Thymus (tissue), 11 donors: ENCODE results near the gene TMEM179. TPM values are rescaled to one million over a fixed set of nuclear protein-coding genes. Genes with fewer than 3 reads are reported as not detected.

Experiments
- DNase-seq, 9 donors: peaks; one replicate each; pipeline ENCODE4 v3.0.0-alpha.2; 2013; ENCODE audit warnings: low spot score in 9 of 9, low read depth in 6 of 9, missing footprints in 1 of 9
- H3K27ac ChIP-seq, 2 donors: one replicate each; pipeline ENCODE4 v1.5.1; 2013; ENCODE audit warnings: control low read depth in 1 of 2, low read depth in 1 of 2, low read length in 1 of 2, mild to moderate bottlenecking in 1 of 2, moderate library complexity in 1 of 2
- H3K27me3 ChIP-seq, 2 donors: one replicate each; pipeline ENCODE4 v1.5.1; 2013; ENCODE audit warnings: low read length in 1 of 2; ENCODE audit not compliant: control insufficient read depth in 2 of 2, insufficient read depth in 1 of 2
- H3K36me3 ChIP-seq, 2 donors: one replicate each; pipeline ENCODE4 v1.5.1; 2013; ENCODE audit warnings: low read length in 1 of 2, mild to moderate bottlenecking in 1 of 2, moderate library complexity in 1 of 2; ENCODE audit not compliant: control insufficient read depth in 2 of 2, insufficient read depth in 2 of 2
- H3K4me1 ChIP-seq, 2 donors: one replicate each; pipeline ENCODE4 v1.5.1; 2013; ENCODE audit warnings: low read length in 2 of 2; ENCODE audit not compliant: control insufficient read depth in 2 of 2, insufficient read depth in 2 of 2
- H3K4me3 ChIP-seq, 2 donors: one replicate each; pipeline ENCODE4 v1.5.1; 2013; ENCODE audit warnings: low read length in 2 of 2, control low read depth in 1 of 2, mild to moderate bottlenecking in 1 of 2
- H3K9me3 ChIP-seq, 2 donors: one replicate each; pipeline ENCODE4 v1.5.1; 2013; ENCODE audit warnings: low read length in 1 of 2, mild to moderate bottlenecking in 1 of 2; ENCODE audit not compliant: control insufficient read depth in 2 of 2, insufficient read depth in 1 of 2
- WGBS: extraction: QIAGEN DNeasy Blood & Tissue Kit; methylation state at CpG from one replicate; pipeline ENCODE4 v1.1.7; 2013; 5-methylcytosine and 5-hydroxymethylcytosine counted together
- polyA plus RNA-seq: library from polyadenylated mRNA; stranded (reverse); fragments of 200-250 nt; gene quantifications from one replicate; pipeline ENCODE4 v1.2.3, GENCODE V29; 2013
- total RNA-seq: library from RNA; stranded (reverse); fragments of 120-200 nt; gene quantifications from one replicate; pipeline ENCODE4 v1.2.4, GENCODE V29; 2013
- donor health status: healthy.

Gene TMEM179
- total and polyA plus RNA-seq, 2 donors: 0.09 to 0.23 TPM

DNA sequence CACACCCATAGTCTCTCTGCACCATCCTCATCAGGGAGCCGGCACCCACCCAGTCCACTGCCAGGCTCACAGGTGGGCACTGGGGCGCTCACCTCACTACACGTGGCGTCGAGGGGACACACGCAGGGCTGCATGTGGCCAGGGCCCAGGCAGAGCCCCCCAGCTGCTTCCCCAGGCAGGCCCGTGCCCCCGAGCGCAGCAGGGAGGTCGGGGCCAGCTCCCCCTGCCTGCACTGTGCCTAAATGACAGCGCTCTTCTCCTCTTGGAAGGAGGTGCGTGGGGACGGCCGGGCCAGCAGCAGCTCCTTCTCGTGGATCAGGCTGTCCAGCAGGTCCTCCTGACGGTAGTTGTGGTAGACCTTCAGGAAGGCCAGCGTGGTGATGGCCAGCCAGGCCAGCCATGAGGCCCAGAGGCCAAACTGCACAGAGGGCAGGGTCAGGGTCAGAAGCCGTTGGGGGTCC, 11.3 kb downstream of the TMEM179 start:
- Histone ChIP-seq H3K9me3 (peaks cover 0 to 1% of the 10 kb centered on the region in 2 donors), H3K27ac (no peak overlapping the region), H3K36me3 (no peaks in the 10 kb centered on the region), H3K4me3 (no peak overlapping the region), H3K4me1 (no peaks in the 10 kb centered on the region), H3K27me3 (no peaks in the 10 kb centered on the region)
- WGBS: 84% methylated on average over 18 of the region's 18 CpGs
- DNase-seq: no peak

DNA sequence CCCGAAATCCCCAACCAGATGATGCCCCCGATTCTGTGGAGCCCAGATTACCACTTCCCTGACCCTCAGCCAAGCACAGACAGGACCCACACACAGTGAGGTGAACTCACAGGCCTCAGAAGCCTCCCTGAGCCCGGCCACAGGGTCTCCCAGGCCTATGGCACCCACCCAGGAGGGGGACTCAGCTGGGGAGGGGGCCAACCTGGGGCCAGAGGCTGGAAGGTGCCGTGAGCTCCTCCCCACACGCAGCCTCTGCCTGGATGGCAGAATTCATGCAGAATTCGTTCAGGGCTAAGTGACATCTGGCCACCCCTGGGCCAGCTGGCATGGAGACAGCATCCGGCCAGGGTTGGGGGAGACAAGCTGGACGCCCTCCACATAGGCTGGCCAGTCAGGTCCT, 11.8 kb downstream of the TMEM179 start:
- Histone ChIP-seq H3K9me3 (peaks cover 0 to 1% of the 10 kb centered on the region in 2 donors), H3K27me3 (no peaks in the 10 kb centered on the region), H3K4me1 (no peaks in the 10 kb centered on the region), H3K4me3 (no peak overlapping the region), H3K27ac (no peak overlapping the region), H3K36me3 (no peaks in the 10 kb centered on the region)
- 82% methylated on average over 8 of the region's 8 CpGs for WGBS
- DNase-seq: no peak

DNA sequence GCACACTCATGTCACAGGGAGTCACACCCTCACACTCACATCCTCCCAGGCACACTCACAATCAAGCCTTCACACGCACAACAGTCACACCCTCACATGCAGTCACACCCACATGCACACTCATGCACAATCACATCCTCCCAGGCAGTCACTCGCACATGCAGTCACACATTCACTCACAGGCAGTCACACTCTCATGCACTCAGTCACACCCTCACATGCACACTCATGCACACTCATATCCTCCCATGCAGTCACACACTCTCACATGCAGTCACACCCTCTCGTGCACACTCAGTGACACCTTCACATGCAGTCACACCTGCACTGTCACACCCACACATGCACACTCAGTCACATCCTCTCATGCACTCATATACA, 12.3 kb downstream of the TMEM179 start:
- Histone ChIP-seq H3K27ac (no peak overlapping the region), H3K36me3 (no peaks in the 10 kb centered on the region), H3K9me3 (peaks cover 0 to 1% of the 10 kb centered on the region in 2 donors), H3K4me1 (no peaks in the 10 kb centered on the region), H3K4me3 (no peak overlapping the region), H3K27me3 (no peaks in the 10 kb centered on the region)
- 86% methylated on average over 3 of the region's 3 CpGs for WGBS
- DNase-seq: no peak

DNA sequence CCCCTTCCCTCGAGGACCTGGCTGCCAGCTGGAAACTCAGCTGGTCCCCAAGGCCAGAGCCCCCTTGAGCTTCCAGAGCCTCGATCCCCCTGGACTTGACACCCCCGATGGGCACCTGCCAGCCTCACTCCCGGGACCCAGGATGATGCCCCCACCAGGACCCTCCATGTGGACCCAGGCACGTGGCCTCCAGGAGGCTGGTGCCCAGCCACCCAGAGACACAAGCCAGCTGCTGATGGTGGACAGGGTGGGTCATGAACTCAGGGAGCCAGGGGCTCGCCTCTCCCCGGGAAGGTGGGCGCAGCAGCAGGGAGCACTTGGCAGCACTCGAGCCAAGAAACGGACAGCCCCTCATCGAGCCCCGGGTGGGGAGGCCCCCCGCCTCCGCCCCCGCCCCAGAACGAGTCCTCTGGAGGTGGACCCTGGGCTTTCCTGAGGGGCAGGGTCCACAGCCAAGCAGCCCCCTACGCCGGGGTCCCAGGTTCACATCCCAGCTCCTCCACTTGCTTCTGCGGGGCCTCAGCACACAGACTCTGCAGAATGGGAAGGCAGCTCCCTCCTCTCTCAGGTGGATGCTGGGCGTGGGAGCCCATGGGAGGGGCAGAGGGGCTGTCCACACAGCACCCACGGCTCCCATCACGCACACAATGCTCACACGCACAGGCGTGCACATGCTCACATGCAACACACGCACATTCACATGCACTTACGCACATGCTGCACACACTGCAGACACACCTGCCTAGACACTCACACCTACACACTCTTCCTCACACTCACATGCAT, 12.9 kb downstream of the TMEM179 start:
- WGBS: 91% methylated on average over 26 of the region's 26 CpGs
- Histone ChIP-seq H3K27ac (no peak overlapping the region), H3K9me3 (peaks cover 0 to 1% of the 10 kb centered on the region in 2 donors), H3K4me3 (no peak overlapping the region), H3K27me3 (no peaks in the 10 kb centered on the region), H3K4me1 (no peaks in the 10 kb centered on the region), H3K36me3 (no peaks in the 10 kb centered on the region)
- DNase-seq: no peak

DNA sequence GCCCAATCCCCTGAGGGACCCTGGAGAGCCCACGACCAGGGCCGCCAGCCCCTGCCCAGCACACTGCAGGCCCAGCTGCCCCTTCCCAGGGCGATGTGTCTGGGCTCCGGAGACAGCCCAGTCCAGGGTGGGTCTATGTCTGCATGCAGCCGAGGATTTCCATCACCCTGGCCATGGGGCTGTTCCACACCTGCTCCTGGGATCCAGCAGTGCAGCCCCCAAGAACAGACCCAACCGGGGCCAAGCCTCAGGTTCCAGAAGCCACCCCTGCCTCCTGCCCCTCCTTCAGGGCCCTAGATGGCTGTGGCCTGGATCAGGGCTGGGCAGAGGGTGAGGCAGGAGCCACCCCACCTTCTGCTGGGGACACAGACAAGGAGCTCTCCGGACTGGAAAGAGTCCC, 13.5 kb downstream of the TMEM179 start:
- no peak overlapping the region for H3K4me3 ChIP-seq
- H3K27ac ChIP-seq: no peak overlapping the region
- no peaks in the 10 kb centered on the region for H3K4me1 ChIP-seq
- no peaks in the 10 kb centered on the region for H3K27me3 ChIP-seq
- no peaks in the 10 kb centered on the region for H3K36me3 ChIP-seq
- no peak for DNase-seq
- H3K9me3 ChIP-seq: peaks cover 0 to 1% of the 10 kb centered on the region in 2 donors
- 82% methylated on average over 7 of the region's 7 CpGs for WGBS

DNA sequence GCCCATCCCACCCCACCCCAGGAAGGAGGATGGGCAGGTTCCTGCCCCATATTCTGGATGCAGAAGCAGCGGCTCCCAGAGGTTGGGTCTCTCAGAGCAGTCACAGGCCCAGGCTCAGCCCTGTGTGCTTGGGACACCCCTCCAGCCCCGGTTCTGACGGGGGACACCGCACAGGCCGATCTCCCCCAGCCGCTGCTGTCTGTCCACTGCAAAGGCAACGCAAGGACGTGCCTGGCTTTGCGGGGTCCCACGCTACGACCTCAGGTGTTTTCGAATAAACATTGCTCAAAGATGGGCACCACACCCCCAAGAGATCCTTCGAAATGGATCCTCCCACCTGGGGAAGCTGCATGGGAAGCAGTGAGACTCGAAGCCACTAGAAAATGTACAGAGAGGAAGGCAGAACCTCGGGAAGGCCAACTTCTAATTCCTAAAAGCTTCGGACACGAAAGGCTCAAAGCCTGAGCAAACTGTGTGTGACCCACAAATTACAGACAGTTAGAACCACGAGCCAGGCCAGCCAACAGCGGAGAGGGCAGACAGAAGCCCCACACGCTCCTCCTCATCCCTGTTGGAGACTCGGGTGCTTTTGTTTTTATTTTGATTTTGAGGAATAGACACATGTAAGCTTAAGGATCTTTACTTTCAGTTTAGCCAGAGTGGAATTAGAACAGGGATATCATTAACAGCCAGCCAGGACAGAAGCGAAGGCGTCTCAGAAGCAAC, 14.2 kb downstream of the TMEM179 start:
- no peaks in the 10 kb centered on the region for H3K36me3 ChIP-seq
- no peaks in the 10 kb centered on the region for H3K4me1 ChIP-seq
- H3K27ac ChIP-seq: no peak overlapping the region
- WGBS: 88% methylated on average over 23 of the region's 23 CpGs
- H3K4me3 ChIP-seq: no peak overlapping the region
- no peak for DNase-seq
- peaks cover 0 to 1% of the 10 kb centered on the region in 2 donors for H3K9me3 ChIP-seq
- H3K27me3 ChIP-seq: no peaks in the 10 kb centered on the region

DNA sequence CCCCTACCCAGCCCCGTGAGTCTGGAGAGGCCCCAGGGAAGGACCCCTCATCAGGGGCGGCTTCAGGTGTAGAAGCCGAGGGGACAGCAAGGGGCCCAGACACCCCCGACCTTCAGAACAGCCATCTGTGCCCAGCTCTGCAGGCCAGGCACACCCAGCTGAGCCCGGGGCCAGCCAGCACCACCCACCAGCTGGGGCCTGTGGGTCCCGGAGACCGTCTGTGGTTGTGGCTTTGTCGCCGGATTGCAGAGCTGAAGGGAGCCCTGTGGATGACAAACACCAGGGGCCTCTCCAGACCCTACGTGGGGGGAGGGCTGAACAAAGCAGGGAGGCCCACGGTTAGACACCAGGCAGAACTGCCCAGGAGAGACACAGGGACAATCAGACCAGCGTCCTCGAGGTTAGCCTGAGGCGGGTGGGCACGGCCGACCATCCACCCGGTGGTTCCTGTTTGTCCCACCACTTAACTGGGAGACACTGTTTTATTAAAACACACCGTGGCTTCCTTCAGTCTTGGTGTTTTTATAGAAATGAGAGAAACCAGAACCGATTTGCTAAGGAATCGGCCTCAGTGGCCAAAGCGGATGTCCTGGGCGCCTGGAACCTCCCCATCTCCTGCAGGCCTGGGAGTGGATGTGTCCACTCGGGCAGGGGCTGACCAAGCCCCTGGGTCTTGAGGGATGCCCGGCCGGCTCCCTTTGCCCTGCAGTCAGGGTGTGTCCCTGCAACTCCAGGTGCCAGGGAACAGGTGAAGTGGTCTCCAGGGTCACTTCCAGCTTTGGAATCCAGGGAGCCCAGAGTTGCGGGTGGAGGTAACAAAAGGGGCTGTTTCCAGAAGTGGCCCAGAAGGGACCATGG, 15.0 kb downstream of the TMEM179 start:
- 86% methylated on average over 26 of the region's 26 CpGs for WGBS
- no peak overlapping the region for H3K27ac ChIP-seq
- no peak for DNase-seq
- H3K36me3 ChIP-seq: no peaks in the 10 kb centered on the region
- H3K27me3 ChIP-seq: no peaks in the 10 kb centered on the region
- no peak overlapping the region for H3K4me3 ChIP-seq
- no peaks in the 10 kb centered on the region for H3K4me1 ChIP-seq
- H3K9me3 ChIP-seq: peaks cover 0 to 1% of the 10 kb centered on the region in 2 donors

GRCh38 chr14:104588066-104588857, 16.3 kb downstream of the TMEM179 start:
- H3K27ac ChIP-seq: no peak overlapping the region

More at GRCh38 chr14:104588066-104588857, 16.3 kb downstream of the TMEM179 start:
- WGBS: 92% methylated on average over 38 of the region's 38 CpGs
- H3K9me3 ChIP-seq: peaks cover 0 to 1% of the 10 kb centered on the region in 2 donors
- DNase-seq: no peak
- H3K4me1 ChIP-seq: no peaks in the 10 kb centered on the region
- H3K4me3 ChIP-seq: no peak overlapping the region
- no peaks in the 10 kb centered on the region for H3K36me3 ChIP-seq
- H3K27me3 ChIP-seq: no peaks in the 10 kb centered on the region
